Middle frontal gyrus (tissue), 1 donor: Measurements from ENCODE around the gene SELENOW.
"Not testable (repeated sequence)": the region's sequence is repeated elsewhere in the genome, so short reads cannot be mapped to it uniquely, and the experiment has no call there.

Experiments
- DNase-seq: peaks from one replicate; pipeline ENCODE4 v3.0.0-alpha.2; 2015; ENCODE audit warnings: low spot score; ENCODE audit errors: extremely low spot score

Gene SELENOW

DNA sequence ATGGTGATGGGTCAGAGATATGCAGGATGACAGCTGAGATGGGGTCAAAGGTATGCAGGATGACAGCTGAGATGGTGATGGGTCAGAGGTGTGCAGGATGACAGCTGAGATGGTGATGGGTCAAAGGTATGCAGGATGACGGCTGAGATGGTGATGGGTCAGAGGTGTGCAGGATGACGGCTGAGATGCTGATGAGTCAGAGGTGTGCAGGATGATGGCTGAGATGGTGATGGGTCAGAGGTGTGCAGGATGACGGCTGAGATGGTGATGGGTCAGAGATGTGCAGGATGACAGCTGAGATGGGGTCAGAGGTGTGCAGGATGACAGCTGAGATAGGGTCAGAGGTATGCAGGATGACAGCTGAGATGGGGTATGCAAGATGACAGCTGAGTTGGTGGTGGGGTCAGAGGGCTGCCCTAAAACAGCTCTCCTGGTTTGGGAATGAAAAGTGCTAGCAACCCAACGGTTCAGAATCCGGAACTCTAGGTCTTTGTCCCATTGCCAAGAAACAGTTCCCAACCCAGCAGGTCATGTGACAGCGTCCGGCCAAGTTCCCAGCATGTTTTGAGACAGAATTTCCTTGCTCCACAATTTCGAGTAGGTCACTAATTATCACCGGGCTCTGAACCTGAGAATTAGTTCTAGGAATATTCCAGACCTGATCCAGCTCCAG is 3.2 kb downstream of the SELENOW start:
- DNase-seq = peak; percentile 22

DNA sequence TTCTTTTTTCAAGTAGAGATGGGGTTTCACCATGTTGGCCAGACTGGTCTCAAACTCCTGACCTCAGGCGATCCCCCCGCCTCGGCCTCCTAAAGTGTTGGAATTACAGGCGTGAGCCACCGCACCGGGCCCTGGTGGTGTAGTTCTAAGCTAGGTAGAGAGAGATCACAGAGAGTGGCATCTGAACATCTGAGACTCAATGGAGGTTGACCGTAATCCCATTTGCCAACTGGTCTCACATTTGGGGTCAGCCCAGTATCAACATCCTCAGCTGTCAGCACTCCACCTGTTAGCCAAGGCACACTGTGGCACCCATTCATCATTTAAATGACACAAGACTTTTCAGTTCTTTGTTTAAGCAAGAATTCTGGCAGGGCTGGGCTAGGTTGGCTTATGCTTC is 8.1 kb downstream of the SELENOW start:
- DNase-seq = no peak

DNA sequence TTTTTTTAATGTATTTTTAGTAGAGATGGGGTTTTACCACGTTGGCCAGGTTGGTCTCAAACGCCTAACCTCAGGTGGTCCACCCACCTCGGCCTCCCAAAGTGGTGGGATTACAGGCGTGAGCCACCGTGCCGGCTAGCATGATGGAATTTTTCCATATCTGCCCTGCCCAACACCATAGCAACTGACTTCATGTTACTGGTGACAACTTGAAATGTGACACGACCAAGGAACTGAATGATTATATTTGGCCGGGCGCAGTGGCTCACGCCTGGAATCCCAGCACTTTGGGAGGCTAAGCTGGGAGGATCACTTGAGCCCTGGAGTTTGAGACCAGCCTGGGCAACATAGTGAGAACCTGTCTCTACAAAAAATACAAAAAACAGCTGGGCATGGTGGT is 8.8 kb downstream of the SELENOW start:
- DNase-seq = not testable (repeated sequence)

DNA sequence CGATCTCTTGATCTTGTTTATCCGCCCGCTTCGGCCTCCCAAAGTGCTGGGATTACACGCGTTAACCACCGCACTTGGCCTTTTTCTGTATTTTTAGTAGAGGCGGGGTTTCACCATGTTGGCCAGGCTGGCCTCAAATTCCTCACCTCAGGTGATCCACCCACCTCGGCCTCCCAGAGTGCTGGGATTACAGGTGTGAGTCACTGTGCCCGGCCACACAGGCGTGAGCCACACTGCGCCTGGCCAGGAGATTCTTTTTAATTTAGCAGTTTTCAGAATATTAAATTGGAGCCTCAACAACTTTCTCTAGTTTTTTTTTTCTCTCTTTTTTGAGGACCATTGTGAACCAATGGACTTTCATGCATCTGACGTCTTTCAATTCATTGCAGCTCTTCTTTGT is 11.3 kb downstream of the SELENOW start:
- not testable (repeated sequence) for DNase-seq

DNA sequence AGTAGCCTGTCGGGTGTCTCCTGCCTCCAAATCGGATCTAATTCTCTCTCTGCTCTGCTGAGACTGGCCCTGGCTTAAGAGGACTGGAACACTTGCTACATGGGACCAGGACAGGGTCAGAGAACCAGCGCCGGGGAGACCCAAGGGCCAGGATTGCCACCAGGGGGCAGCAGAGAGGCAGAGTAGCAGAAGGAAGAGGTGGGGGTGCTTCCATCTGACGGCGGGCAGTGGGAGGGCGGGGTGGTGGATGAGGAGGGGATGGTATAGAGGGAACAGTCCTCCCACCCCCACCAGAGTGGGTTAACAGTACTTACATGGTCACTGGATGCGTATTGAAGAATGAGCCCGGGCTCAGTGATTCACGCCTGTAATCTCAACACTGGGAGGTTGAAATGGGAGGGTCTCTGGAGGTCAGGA is 11.9 kb downstream of the SELENOW start:
- no peak for DNase-seq

DNA sequence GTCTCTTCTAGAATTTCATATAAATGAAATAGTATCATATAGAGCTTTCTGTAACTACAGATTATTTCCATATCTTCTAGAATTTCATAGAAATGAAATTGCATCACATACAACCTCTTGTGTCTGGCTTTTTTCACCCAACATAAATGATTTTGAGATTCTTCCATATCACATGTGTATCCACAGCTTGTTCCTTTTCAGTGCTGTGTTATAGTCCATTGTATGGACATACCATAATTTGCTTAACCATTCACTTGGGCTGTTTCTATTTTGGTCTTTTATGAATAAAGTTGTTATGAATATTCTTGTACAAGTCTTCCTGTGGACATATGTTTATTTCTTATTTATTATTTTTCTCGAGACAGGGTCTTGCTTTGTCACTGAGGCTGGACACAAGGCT is 14.1 kb downstream of the SELENOW start:
- DNase-seq = no peak

DNA sequence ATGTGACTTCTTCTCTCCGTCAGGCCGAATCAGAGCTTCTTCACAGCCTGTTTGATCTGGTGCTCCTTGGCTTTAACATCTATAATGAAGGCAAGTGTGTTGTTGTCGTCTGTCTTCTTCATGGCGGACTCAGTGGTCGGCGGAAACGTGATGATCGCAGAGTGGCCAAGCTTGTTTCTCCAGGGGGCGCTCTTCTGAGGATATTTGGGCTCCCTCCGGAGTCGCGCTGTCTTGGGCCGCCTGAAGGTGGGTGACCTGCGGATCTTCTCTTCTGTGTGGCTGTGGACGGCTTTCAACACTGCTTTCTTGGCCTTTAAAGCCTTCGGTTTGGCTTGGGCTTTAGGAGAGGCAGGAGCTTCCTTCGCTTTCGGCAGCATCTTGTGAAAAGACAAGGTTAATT is 16.0 kb downstream of the SELENOW start:
- DNase-seq = no peak

DNA sequence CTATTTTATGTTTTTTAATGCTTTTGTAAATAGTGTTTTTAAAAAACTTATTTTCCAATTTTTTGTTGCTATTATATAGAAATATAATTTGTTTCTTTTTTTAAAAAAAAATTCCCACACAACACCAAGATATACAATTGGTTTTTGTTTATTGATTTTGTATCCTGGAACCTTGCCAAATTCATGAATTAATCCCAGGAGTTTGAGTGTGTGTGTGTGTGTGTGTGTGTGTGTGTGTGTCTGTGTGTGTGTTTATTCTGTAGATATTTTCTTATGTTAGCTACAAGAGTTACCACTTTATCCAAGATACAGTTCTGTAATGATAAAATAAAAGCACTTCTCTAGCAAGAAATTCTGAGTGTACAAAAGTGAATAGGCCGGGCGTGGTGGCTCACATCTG is 18.3 kb downstream of the SELENOW start:
- DNase-seq = no peak

DNA sequence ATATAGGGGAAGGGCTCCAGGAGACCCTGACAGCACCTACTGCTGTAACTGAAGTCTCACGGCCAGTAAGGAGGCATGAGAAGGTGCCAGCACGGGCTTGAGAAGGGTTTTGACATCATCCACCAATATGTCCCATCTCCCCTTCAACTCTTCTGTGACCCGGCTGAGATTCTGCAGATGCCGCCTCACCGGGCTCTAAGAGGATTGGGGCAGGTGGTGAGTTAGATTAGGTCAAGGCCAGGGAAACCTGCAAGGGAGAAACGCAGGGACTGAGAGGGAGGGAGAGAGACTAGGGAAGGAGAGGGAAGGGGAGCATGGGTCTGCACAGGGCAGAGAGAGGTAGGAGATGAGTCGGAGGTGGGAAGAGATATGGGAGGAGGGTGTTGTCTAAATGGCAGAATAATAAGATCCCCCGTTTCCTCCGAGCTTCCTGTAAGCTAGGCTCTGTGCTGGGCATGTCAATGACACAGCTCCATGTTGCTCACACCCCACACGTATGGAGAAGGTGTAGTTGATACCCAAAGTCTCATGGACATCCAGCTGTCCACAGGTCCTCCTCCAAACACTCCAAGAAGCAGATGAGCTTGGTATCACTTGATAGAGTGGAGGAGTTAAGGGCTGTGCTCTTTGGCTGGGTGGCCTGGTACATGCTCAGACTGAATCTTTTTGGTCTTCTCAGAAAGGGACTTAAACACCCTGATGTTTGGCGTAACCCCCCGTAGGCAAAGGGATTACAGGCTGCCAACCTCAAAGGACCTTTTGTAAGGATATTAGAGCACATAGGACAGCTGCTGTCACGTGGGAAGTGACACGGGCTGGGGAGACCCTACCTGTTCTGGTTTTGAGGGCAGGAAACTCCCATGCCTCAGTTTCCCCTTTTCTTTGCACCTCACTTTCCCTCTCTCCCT is 19.7 kb downstream of the SELENOW start:
- DNase-seq = no peak

DNA sequence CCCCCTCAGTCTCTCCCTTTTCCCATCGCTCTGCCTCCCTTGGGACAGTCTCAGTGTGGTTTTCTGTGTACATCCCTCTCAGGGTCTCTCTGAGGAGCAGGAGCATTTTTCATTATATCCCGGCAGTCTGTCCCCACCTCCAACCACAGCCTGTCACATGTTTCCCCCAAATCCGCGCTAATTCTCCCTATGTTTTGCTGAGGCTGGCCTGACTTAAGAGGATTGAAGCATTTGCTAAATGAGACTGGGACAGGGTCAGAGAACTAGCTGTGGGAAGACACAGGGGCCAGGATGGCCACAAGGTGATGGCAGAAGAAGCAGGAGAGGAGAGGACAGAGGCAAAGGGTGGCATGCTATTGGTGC is 20.4 kb downstream of the SELENOW start:
- DNase-seq = no peak

DNA sequence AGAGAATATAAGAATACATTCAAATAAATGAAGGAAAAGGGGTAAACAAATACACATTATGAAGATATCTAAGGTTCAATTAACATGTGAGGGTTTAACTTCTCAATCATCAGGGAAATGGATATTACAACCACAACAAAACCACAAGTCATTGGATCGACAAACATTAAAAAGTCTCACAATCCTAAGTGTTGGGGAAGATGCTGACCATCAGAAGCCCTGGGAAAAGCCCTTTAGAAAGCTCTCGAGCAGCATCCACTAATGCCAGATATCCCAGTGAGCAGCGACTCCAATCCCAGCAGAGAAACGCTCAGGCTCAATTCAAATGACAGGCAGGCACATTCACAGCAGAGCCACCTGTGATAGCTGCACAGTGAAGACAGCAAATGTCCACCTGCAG is 22.8 kb downstream of the SELENOW start:
- no peak for DNase-seq

DNA sequence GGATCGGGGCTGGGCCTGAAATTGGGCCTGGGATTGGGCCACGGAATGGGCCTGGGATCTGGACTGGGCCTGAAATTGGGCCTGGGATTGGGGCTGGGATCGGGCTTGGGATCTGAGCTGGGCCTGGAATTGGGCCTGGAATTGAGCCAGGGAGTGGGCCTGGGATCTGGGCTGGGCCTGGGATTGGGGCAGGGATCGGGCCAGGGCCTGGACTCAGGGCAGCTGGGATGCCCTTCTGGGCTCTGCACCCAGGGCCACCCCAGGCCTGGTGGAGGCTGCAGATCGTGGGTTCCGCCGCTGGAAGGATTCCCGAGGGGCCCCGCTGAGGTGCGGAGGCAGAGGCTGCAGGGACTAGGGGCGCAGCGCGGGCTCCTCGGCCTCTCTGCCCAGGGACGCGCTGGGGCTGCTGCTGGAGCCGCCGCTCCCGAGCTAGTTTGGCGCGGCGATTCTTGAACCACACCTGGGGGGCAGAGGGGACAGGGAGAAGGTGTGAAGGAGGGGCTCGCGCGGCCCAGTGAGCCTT is 24.1 kb downstream of the SELENOW start:
- DNase-seq = no peak

DNA sequence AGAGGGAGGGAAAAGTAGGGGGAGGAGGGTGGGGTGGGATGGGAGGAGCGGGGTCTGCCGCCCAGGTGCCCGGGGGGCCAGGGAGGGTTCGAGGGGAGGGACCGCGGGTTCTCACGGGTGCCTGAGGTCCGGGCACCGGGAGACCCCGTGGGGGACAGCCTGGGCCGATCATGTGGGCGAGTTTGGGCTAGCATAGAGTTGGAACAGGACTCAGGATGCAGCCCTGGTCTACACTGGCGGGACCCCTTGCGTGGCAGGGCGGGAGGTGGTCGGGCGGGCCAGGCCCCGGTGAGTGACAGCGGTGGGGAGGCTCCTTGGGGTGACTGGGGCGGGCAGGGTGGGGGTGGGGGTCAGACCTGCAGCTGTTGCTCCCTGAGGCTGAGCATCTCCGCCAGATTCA is 24.6 kb downstream of the SELENOW start:
- not testable (repeated sequence) for DNase-seq

DNA sequence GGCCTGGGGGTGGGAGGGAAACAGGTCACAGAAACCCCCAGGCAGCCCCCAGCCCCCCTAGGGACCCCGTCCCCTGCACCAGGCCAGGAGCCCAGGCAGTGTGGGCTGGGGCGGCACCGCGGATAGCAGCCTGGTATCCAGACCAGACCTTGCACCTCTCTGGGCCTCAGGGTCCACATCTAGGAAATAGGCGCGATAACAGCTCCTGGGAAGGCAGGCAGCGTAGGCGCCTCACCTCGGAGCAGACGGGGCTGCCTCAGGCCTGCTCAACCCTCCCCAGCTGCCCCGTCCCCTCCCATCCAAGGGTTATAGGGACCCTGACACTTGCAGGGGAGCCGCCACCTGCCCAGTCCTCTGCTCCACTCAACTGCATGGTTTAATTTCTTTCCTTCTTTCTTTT is 25.2 kb downstream of the SELENOW start:
- not testable (repeated sequence) for DNase-seq

DNA sequence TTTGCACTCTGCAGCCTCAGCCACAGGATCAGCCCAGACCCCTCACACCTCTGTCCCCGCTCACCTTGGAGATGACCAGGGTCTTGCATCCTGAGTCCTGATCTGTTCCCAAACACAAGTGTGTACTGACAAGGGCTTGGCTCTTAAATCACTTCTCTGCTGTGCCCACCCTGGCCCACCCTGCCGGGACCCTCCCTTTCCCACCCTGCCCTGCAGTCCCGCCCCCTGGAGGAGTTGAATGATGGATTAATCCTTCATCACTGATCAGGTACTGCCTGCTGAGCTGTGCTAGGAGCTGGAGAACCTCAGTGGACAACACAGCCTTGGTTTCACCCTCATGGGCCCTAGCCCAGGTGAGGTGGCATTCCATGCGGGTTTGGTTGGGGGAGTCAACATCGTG is 25.9 kb downstream of the SELENOW start, which contains the start of gene TPRX1:
TSS of gene TPRX1 (minus strand) at position 101 of the 400 bp plus-strand sequence. CDS start at position 89, 12 bp downstream.
- not testable (repeated sequence) for DNase-seq

DNA sequence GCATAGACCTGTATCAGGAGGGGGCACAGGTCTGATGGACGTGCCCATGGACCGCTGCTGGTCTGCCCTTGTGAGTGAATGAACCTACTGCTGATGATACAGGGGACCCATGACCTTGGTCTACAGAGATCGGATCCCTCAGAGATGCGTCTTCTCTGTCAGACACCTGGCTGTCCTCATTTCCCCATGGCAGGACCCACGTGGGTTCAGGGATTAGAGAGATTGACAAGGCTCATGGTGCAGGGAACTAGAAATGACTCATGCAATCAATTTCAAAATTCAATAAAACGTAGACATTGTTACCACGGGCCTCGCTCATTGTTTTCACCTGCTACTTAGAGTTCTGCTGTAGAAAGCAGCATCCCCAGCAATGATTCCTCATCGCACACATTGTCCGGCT is 26.8 kb downstream of the SELENOW start:
- DNase-seq = no peak

DNA sequence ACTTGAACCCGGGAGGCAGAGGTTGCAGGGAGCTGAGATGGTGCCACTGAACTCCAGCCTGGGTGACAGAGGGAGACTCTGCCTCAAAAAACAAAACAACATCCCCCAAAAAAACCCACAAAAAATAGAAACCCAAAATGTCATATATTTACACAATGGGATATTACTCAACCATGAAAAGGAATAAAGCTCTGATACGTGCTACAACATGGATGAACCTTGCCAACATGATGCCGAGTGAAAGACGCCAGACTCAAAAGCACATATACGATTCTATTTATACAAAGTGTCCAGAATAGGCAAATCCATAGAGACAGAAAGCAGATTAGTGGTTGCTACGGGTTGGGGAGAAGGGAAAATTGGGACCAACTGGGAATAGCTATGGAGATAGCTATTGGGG is 27.9 kb downstream of the SELENOW start:
- DNase-seq = no peak

DNA sequence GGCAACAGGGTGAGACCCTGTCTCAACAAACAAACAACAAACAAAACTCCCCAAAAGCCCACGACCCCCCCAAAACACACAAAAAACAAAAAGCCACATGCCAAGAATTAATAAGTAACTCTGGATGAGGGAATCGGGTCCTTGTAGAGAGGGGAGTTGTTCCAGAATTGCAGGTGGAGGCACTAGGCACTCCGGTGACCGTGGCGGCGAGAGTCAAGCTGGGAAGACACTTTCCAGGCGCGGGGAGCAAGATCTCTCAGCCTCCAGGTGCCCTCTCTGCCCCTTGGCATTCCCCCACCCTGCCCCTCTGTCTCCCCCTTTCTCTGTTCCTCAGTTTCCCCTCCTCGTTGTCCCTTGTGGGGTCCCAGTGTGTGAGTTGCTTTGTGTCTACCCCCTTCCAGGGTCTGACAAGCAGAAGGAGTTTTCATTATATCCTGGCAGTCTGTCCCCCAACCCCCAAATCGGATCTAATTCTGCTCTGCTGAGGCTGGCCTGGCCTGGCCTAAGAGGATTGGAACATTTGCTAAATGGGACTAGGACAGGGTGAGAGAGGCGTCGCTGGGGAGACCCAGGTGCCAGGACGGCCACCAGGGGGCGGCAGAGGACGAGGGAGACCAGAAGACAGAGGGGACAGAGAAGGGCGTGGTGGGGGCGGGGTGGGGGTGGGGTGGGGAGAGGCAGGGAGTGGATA is 34.9 kb downstream of the SELENOW start:
- no peak for DNase-seq

DNA sequence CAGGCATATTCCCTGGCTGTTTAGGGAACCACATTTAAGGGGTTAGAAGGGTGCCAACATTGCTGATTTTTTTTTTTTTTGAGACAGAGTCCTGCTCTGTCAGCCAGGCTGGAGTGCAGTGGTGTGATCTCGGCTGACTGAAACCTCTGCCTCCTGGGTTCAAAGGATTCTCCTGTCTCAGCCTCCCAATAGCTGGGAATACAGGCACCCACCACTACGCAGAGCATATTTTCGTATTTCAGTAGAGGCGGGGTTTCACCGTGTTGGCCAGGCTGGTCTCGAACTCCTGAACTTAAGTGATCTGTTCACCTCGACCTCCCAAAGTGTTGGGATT is 35.5 kb downstream of the SELENOW start:
- DNase-seq = no peak

DNA sequence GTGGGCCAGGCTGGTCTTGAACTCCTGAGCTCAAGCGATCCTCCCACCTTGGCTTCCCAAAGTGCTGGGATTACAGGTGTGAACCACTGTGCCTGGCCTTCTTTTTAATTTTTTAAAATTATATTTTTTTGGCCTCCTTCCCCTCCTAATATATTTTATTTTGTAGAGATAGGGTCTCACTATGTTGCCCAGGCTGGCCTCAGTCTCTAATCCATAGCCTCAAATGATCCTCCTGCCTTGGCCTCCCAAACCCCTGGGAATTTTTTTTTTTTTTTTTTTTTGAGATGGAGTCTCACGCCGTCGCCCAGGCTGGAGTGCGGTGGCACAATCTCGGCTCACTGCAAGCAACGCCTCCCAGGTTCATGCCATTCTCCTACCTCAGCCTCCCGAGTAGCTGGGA is 37.8 kb downstream of the SELENOW start:
- not testable (repeated sequence) for DNase-seq

DNA sequence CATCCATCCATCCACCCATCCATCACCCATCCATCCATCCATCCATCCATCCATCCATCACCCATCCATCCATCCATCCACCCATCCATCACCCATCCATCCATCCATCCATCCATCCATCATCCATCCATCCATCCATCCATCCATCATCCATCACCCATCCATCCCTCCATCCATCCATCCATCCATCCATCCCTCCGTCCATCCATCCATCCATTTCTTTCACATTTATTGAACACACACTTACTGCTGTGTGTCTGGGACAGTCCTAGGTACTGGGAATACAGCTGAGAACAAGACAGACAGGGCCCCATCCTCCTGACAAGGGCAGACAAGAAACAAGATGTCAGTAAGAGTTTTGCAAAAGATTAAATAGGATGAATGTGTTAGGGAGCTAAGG is 39.7 kb downstream of the SELENOW start:
- DNase-seq = not testable (repeated sequence)

DNA sequence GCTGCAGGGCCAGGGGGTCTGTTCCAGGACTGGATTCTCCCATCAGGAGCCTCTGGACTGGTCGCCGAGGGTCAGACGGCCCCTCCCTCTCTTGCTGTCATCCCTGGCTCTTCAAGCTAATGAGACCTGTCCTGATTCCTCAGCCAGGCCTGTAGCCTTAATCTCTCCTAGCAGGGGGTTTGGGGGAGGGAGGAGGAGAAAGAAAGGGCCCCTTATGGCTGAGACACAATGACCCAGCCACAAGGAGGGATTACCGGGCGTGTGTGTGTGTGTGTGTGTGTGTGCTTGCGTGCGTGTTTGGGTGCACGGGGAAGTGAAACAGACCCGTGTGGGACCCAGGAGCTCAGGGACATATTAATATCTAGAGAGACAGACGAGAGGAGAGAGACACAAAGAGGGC is 41.4 kb downstream of the SELENOW start:
- no peak for DNase-seq
